ENCODE results near the gene TOGARAM2. TPM values are rescaled to one million over a fixed set of nuclear protein-coding genes. Genes with fewer than 3 reads are reported as not detected.

The TOGARAM2 gene
- total RNA-seq (2022; extraction: Qiagen RNA extraction) = 0.06 to 0.52 TPM (median 0.24 TPM) in 5 replicates

GRCh38 chr2:28981016-28981441 is at the start of gene TOGARAM2:
Gene TOGARAM2, plus strand, starts transcription at chr2:28981298. Its CDS starts 13,537 bp downstream, at chr2:28994835.

GRCh38 chr2:29074411-29074810 is 93.3 kb downstream of the TOGARAM2 start, which contains the start of gene PCARE:
Gene PCARE, minus strand, starts transcription at chr2:29074523. Its CDS starts 262 bp downstream, at chr2:29074261.

Other genes with a start within 250 kb of the TOGARAM2 start
- 104 to 144 TPM (median 130 TPM) in 5 replicates for gene PPP1CB, start 229.5 kb upstream of the TOGARAM2 start, total RNA-seq (2022; extraction: Qiagen RNA extraction)
- 0.13 to 0.28 TPM (median 0.17 TPM) in 4 of 5 replicates, not detected in the other for gene SPDYA, start 170.5 kb upstream of the TOGARAM2 start, total RNA-seq (2022; extraction: Qiagen RNA extraction)
- gene TRMT61B, start 111.0 kb upstream of the TOGARAM2 start, total RNA-seq (2022; extraction: Qiagen RNA extraction) = 12.7 to 16.8 TPM (median 13.8 TPM) in 5 replicates
- 82.7 to 94.4 TPM (median 85.3 TPM) in 5 replicates for gene WDR43, start 86.6 kb upstream of the TOGARAM2 start, total RNA-seq (2022; extraction: Qiagen RNA extraction)
- not detected in 5 replicates for gene PCARE, start 93.2 kb downstream of the TOGARAM2 start, total RNA-seq (2022; extraction: Qiagen RNA extraction)
- gene CLIP4, start 134.1 kb downstream of the TOGARAM2 start, total RNA-seq (2022; extraction: Qiagen RNA extraction) = 20.0 to 27.2 TPM (median 24.1 TPM) in 5 replicates

Measured in A549 treated with Mapracorat at 1 μM for 4 hours (cell line).